ENCODE measurements around the gene NINL.

The NINL gene

DNA sequence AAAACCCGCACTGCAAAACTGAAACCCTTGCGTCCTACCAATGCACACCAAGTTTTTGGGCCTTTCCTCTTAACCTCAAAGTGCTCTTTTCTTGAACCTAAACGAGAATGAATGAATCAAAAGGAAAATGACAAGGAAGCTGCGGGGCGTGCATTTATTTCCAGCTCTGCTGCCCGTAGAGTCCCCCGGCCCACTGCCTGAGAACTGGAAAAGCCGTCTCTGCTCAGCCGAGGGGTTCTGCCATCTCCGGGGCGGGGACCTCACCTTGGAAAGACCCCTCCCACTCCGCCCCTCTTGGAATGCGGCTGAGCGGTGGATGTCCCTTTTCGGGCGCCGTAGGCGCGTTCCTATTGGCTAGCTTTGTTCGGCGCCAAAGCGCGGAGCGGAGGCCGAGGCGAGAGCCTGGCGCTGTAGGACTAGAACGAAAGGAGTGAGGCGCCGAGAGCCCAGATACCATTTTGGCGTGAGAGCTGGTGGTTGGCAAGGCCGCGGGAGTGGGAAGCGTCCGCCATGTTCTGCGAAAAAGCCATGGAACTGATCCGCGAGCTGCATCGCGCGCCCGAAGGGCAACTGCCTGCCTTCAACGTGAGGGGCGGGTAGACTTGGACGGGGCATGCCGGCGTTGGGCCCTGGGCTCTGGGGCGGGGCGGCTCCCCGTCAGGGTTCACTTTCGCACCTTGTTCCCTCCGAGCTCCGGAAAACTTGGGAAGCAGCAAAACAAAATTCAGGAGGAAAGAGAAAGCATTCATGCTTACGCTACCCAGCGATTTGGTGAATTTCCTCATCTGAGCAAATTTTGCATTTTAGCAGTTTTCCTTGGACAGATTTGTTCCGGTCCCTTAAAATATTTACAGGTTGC is 177.8 kb downstream of the NINL start, which contains the start of gene GINS1:
Gene GINS1, plus strand, starts transcription at position 363 of the 859 bp plus-strand sequence. Its CDS starts 148 bp downstream, at position 511.
- peak; percentile 82 for DNase-seq (ENCODE audit: low read depth)

Measured in activated T-cell treated with anti-CD3 and anti-CD28 coated beads for 24 hours (primary cell).